Activated B cell treated with CpG ODN at 0.5 μM for 24 hours (primary cell): ENCODE results near the gene BNC2. TPM values are rescaled to one million over a fixed set of nuclear protein-coding genes. Genes with fewer than 3 reads are reported as not detected.

ENCODE experiments used
- ATAC-seq: fragments of 200-7000 bp; cut with Tn5 transposase; one replicate; pipeline ENCODE4 v1.10.0; 2021; ENCODE audit warnings: low read depth, mild to moderate bottlenecking, moderate library complexity
- CTCF ChIA-PET: fragments of 350-600 bp; sonication (Branson Sonifier 250); formaldehyde crosslinking; loops from one replicate; lab custom pipeline; 2021; ENCODE audit warnings: antibody characterized with exemption; lab: Charles Lee
- POLR2A ChIA-PET: fragments of 350-600 bp; sonication (Branson Sonifier 250); formaldehyde crosslinking; loops from one replicate; lab custom pipeline; 2021; ENCODE audit warnings: antibody characterized with exemption; lab: Charles Lee
- DNase-seq: peaks from one replicate; pipeline ENCODE4 v3.0.0; 2022
- H3K27ac Mint-ChIP-seq: one replicate; pipeline ENCODE4 v1.8.0; 2020; ENCODE audit warnings: mixed read lengths
- H3K27me3 Mint-ChIP-seq: one replicate; pipeline ENCODE4 v1.8.0; 2021; ENCODE audit warnings: mixed read lengths
- H3K36me3 Mint-ChIP-seq: one replicate; pipeline ENCODE4 v1.8.0; 2021; ENCODE audit warnings: low read depth, mixed read lengths
- H3K4me1 Mint-ChIP-seq: one replicate; pipeline ENCODE4 v1.8.0; 2021; ENCODE audit warnings: mixed read lengths
- H3K4me3 Mint-ChIP-seq: one replicate; pipeline ENCODE4 v1.8.0; 2020; ENCODE audit warnings: mild to moderate bottlenecking, mixed read lengths
- H3K9me3 Mint-ChIP-seq: one replicate; pipeline ENCODE4 v1.8.0; 2020; ENCODE audit warnings: mixed read lengths
- intact Hi-C: fragments of 100-400 bp; cut with micrococcal nuclease; formaldehyde crosslinking; loops from one replicate; pipeline ENCODE4 v1.15.1; 2024
- total RNA-seq: library from RNA; stranded (reverse); gene quantifications from 2 replicates; pipeline ENCODE4 v1.2.3, GENCODE V29; 2022
- TF ChIP-seq, protein P1 (sequence below): fragments of 200-600 bp; IDR thresholded peaks from one replicate; pipeline ENCODE4 v1.8.0; 2022; ENCODE audit warnings: antibody characterized with exemption, mild to moderate bottlenecking

The BNC2 gene
- total RNA-seq, 1 donor from 2014 or later, result not detected

DNA sequence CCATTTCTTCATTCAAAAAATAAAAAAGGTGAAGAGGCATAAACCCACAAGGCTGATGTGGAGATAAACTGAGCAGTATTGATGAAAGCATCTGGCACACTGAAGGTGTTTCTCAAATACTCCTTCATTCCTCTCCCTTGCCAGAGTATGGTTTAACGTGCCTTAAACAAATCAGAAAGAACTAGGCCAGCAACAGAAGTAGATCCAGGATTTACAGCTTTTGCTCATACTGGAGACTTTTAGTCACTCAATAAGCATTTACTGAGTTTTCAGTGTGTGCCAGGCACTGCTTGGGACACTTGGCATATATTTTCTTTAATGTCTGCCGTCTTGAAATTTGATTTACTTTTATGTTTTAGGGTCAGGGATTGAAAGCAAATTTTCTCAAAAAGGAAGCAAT lies 53.0 kb downstream of the BNC2 start:
- CTCF ChIA-PET, result no interaction called here
- intact Hi-C loops, result no loop called here
- Mint-ChIP-seq H3K9me3 (peaks cover 2% of the 10 kb centered on the region), H3K27me3 (no peaks in the 10 kb centered on the region), H3K27ac (no peak overlapping the region), H3K4me1 (no peaks in the 10 kb centered on the region), H3K36me3 (no peaks in the 10 kb centered on the region), H3K4me3 (no peak overlapping the region)
- TF ChIP-seq, protein P1, sequence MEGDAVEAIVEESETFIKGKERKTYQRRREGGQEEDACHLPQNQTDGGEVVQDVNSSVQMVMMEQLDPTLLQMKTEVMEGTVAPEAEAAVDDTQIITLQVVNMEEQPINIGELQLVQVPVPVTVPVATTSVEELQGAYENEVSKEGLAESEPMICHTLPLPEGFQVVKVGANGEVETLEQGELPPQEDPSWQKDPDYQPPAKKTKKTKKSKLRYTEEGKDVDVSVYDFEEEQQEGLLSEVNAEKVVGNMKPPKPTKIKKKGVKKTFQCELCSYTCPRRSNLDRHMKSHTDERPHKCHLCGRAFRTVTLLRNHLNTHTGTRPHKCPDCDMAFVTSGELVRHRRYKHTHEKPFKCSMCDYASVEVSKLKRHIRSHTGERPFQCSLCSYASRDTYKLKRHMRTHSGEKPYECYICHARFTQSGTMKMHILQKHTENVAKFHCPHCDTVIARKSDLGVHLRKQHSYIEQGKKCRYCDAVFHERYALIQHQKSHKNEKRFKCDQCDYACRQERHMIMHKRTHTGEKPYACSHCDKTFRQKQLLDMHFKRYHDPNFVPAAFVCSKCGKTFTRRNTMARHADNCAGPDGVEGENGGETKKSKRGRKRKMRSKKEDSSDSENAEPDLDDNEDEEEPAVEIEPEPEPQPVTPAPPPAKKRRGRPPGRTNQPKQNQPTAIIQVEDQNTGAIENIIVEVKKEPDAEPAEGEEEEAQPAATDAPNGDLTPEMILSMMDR, result no peak
- no peak for ATAC-seq
- POLR2A ChIA-PET, result no interaction called here
- no peak for DNase-seq

DNA sequence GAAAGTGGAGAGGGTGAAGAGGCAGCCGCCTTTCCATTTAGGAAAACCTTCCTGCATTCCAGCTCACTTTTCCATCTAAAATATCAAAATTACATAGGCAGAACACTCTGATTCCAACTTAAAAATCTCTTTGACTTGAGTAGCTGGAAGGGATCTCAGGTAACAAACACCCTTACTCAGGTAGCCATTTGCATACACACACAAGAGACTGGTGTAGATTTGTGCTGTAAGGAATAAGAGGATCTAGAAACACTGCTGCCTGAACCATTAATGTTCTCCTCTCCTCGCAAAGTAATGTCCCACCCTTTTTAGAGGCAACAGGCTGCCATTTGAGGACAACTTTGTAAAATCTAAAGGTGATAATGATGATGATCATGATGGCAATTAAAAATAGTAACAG lies 53.5 kb downstream of the BNC2 start:
- Mint-ChIP-seq H3K27me3 (no peaks in the 10 kb centered on the region), H3K4me3 (no peak overlapping the region), H3K4me1 (no peaks in the 10 kb centered on the region), H3K36me3 (no peaks in the 10 kb centered on the region), H3K9me3 (peaks cover 2% of the 10 kb centered on the region), H3K27ac (no peak overlapping the region)
- TF ChIP-seq, protein P1, result no peak
- ChIA-PET CTCF (no interaction called here), POLR2A (no interaction called here)
- intact Hi-C loops, result no loop called here
- ATAC-seq (no peak), DNase-seq (no peak)

DNA sequence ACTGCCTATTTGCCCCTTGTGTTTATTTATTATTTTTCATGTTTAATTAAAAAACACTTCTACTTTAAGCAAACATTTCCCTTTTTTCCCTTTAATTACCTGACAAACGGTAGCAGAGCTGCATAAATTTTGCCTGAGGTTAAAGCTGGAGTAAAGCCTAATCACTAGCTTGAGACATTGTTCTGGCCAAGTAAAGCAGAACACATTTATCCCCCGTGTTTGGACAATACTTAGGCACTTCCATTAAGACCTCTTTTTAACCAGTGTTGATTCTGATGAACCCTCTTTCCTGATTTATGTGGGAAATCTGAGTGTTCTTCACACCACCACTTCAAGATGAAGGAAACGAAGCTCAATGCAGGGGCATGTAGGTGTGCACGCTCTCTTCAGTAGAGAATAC lies 54.5 kb downstream of the BNC2 start:
- Mint-ChIP-seq H3K9me3 (peaks cover 2% of the 10 kb centered on the region), H3K4me3 (no peak overlapping the region), H3K4me1 (no peaks in the 10 kb centered on the region), H3K36me3 (no peaks in the 10 kb centered on the region), H3K27me3 (no peaks in the 10 kb centered on the region), H3K27ac (no peak overlapping the region)
- DNase-seq (no peak), ATAC-seq (no peak)
- ChIA-PET POLR2A (no interaction called here), CTCF (no interaction called here)
- TF ChIP-seq, protein P1, result no peak
- intact Hi-C loops, result no loop called here

DNA sequence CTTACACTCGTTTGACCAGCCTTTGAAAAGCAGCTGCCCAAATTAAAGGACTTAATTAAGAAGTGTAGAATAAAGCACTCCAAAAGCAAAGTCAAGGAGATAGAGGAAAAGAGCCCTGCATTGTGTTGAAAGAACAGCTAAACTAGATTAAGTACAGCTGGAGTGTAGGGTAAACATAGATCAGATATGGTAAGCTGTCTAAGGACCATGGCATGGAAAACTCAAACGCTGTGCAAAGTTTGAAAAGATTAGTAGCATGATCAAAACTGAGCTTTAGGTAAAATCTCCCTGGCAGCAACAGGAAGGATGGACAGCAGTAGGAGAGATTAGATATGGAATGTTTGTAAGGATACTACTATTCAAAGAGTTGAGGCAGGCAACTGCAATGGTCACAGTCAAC lies 55.4 kb downstream of the BNC2 start:
- no peak for DNase-seq
- CTCF ChIA-PET, result no interaction called here
- no peaks in the 10 kb centered on the region for H3K27me3 Mint-ChIP-seq
- TF ChIP-seq, protein P1, result no peak
- POLR2A ChIA-PET, result no interaction called here
- H3K4me3 Mint-ChIP-seq, result no peak overlapping the region
- ATAC-seq, result no peak
- peaks cover 2% of the 10 kb centered on the region for H3K9me3 Mint-ChIP-seq
- no peak overlapping the region for H3K27ac Mint-ChIP-seq
- intact Hi-C loops, result no loop called here
- no peaks in the 10 kb centered on the region for H3K4me1 Mint-ChIP-seq
- no peaks in the 10 kb centered on the region for H3K36me3 Mint-ChIP-seq

DNA sequence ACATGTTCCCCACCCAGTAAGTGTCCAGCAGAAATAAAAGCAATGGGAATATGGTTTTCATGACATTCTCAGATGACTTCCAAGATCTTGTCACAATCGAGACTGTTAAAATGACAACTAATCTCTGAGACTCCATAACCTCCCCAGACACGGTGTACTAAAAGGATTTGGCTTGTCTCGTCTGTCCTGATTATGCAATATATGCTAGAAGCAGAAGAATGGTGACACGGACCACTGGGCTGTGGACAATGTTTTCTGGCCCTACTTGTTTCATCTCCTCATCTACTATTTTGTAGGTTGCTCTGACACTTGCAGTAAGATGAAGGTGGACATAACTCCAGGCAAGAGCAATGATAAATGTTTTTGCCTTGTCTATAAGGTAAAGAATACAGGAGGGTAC lies 56.6 kb downstream of the BNC2 start:
- Mint-ChIP-seq H3K27me3 (no peaks in the 10 kb centered on the region), H3K36me3 (no peaks in the 10 kb centered on the region), H3K4me3 (no peak overlapping the region), H3K27ac (no peak overlapping the region), H3K9me3 (peaks cover 1% of the 10 kb centered on the region), H3K4me1 (no peaks in the 10 kb centered on the region)
- POLR2A ChIA-PET, result no interaction called here
- DNase-seq (no peak), ATAC-seq (no peak)
- CTCF ChIA-PET, result no interaction called here
- intact Hi-C loops, result no loop called here
- TF ChIP-seq, protein P1, result no peak
